Measurements from ENCODE around the gene PACRG. TPM values are rescaled to one million over a fixed set of nuclear protein-coding genes. Genes with fewer than 3 reads are reported as not detected.
A peak's percentile ranks its signal among the peaks of the same experiment; 100 is the strongest.

The PACRG gene
- total and polyA plus RNA-seq, 2 of the 4 experiments (the other 2 are of a cell fraction), result not detected

- Histone ChIP-seq H2AK5ac (ENCODE audit: low read depth, low read length) (no peak overlapping the region), H3K23ac (ENCODE audit: low read depth, low read length) (no peak overlapping the region), H2BK5ac (ENCODE audit: low read depth, low read length, poor library complexity, severe bottlenecking) (no peak overlapping the region), H4K91ac (ENCODE audit: insufficient read depth, low read depth, low read length) (no peak overlapping the region), H3K56ac (ENCODE audit: extremely low read depth, insufficient read depth, low read length) (no peak overlapping the region), H2AK9ac (replicated peaks; ENCODE audit: low read depth, low read length, poor library complexity) (no peak overlapping the region), H4K8ac (ENCODE audit: low read depth in 2 of 2, low read length in 2 of 2) (no peak overlapping the region), H3K4ac (ENCODE audit: low read depth, low read length) (no peak overlapping the region), H3K18ac (ENCODE audit: low read depth, low read length) (no peak overlapping the region), H3K4me1 (ENCODE audit: control insufficient read depth, insufficient read depth, low read length) (no peaks in the 10 kb centered on the region), H2AFZ (replicated peaks; ENCODE audit: low read length, poor library complexity) (no peak overlapping the region), H3K79me1 (ENCODE audit: low read depth in 1 of 2, low read length in 2 of 2) (no peaks in the 10 kb centered on the region), H3K4me3 (ENCODE audit: insufficient read depth, low read depth, low read length) (no peak overlapping the region), H2BK15ac (ENCODE audit: low read depth, low read length) (no peak overlapping the region), H3K27ac (ENCODE audit: insufficient read depth, low read length) (no peak overlapping the region), H3K14ac (replicated peaks; ENCODE audit: low read depth, low read length) (no peak overlapping the region), H3K9me3 (ENCODE audit: control insufficient read depth, insufficient read depth, low read length) (peaks cover 2% of the 10 kb centered on the region; the same call in 1 of the 2 replicates), H2BK20ac (ENCODE audit: low read depth, low read length) (no peak overlapping the region), H4K20me1 (ENCODE audit: insufficient read depth, low read length) (no peaks in the 10 kb centered on the region), H3K27me3 (ENCODE audit: control insufficient read depth, insufficient read depth, low read length) (no peaks in the 10 kb centered on the region), H2BK120ac (ENCODE audit: low read depth, low read length) (no peak overlapping the region), H3K36me3 (ENCODE audit: control insufficient read depth, insufficient read depth, low read length) (no peaks in the 10 kb centered on the region), H3K9me1 (ENCODE audit: insufficient read depth, low read length) (no peaks in the 10 kb centered on the region), H4K5ac (ENCODE audit: low read depth, low read length) (no peak overlapping the region), H3K4me2 (ENCODE audit: low read depth, low read length) (no peak overlapping the region), H3K9ac (ENCODE audit: low read depth, low read length) (no peak overlapping the region)
- CTCF ChIA-PET, result no interaction called here
- WGBS, 2 experiments (ENCODE audit: extremely low coverage in 2 of 2, insufficient read length in 1 of 2), result no CpG with 5 or more reads among the region's 3 CpGs
- in situ Hi-C loops (cut with MboI; ENCODE audit: low sequenced_read_pairs) (no loop called here), intact Hi-C loops (cut with micrococcal nuclease) (no loop called here), dilution Hi-C loops (cut with HindIII; ENCODE audit: low sequenced_read_pairs, unreplicated experiment) (no loop called here)
- DNase-seq, result peak; percentile 2
- POLR2A ChIA-PET (ENCODE audit: unreplicated experiment), result interaction anchor here (0.5 kb wide), 1 partner anchor 800 kb away, joined by 6 read pairs; no protein-coding TSS in a partner anchor
- TF ChIP-seq RCOR1 (IDR thresholded peaks at IDR 0.05; ENCODE audit: insufficient replicate concordance, low read length), result no peak
- TF ChIP-seq POLR2A (IDR thresholded peaks at IDR 0.05; ENCODE audit: low read depth, low read length), result no peak
- no peak for TF ChIP-seq RAD21 (IDR thresholded peaks at IDR 0.05; ENCODE audit: low read length)
- no peak for TF ChIP-seq MAFK (IDR thresholded peaks at IDR 0.05; ENCODE audit: low read depth, low read length)
- TF ChIP-seq NFE2L2 (IDR thresholded peaks at IDR 0.05; ENCODE audit: low read depth, low read length), result no peak
- no peak for TF ChIP-seq CEBPB (IDR thresholded peaks at IDR 0.05; ENCODE audit: low read depth, low read length)
- no peak for TF ChIP-seq MAZ (IDR thresholded peaks at IDR 0.05; ENCODE audit: borderline replicate concordance, low read depth, low read length)
- TF ChIP-seq SMC3 (IDR thresholded peaks at IDR 0.05; ENCODE audit: low read depth, low read length), result no peak
- no TSS peak for BruUV-seq (replicated peaks)
- ATAC-seq (ENCODE audit: low read depth), result no peak
These were observed 23.0 kb downstream of the PACRG start for GRCh38 chr6:162750776-162751175.
